ENCODE data around the gene RIPK1.
"Not testable (repeated sequence)": the region's sequence is repeated elsewhere in the genome, so short reads cannot be mapped to it uniquely, and the experiment has no call there.

Gene RIPK1

DNA sequence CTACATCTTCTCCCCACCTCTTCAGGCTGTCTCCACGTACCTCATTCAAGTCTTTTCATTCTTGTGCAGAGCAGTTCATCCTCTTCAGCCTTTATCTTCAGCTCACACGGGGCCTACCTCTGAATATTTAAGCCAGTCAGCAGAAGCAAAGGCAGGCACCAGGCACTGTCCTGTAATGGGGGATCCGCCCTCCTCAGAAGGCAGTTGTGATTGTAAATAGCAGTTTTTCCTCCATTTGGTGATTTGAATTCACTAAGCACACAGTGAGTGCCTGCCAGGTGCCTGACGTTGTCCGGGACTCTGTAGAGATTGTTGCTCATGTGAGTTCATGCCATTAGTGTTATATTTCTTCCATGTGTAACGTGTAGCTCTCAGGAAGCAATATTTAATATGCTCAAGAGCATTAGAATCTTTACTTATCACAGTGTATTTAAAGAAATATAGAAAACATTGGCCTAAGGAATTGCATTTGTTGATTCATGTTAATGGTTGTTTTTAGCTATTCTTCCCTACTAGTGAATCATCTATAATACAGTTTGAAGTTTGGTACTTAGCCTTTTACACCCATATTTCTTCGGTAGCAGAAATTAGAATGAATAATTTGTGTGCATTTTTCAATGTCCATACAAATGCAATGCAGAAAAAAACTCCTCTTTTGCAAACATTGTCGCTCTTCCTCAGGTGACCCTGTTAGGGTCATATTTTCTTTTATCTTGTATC, 68.2 kb downstream of the RIPK1 start:
- DNase-seq (ENCODE audit: low spot score), result no peak

DNA sequence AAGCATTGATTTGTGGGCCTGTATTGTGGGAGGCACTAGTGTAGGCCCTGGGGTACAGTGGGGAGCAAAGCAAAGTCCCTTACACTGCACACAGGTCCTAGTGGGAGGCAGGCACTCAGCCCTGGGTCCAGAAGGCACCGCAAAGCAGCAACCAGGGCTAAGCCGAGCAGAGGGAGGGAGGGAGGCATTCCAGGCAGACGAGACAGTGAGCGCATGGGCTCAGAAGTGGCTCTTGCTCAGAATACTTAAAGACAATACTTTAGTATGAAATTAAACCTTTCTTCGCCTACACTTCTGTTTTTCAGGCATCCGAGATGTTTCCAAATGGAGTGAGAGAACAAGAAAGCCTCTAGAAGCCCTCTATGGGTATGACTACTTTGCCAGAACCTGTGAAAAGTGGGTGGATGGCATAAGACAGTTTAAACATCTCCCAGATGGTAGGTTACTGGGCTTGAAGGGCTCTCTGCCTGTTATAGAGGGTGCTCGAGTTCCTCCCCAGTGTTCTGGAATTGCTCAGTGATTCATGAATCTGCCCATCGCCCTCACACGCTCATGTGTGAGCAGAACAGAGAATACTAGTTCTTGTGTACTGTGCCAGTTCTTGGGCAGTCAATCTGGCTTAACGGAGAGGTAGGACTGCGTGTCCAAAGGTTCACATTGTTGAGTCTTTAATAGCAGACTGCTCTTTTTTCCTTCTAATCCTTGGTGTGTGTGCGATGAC, 68.9 kb downstream of the RIPK1 start:
- DNase-seq (ENCODE audit: low spot score), result no peak

DNA sequence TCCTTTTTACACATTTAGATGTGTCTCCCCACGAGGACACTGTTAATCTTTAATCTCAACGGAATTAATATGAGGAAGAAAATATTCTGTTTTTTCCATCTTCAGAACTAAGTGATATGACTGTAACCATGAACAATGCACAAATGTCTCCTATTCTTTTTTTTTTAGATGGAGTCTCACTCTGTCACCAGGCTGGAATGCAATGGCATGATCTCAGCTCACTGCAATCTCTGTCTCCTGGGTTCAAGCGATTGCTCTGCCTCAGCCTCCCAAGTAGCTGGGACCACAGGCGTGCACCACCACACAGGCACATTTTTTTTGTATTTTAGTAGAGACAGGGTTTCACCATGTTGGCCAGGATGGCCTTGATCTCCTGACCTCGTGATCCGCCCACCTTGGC, 69.6 kb downstream of the RIPK1 start:
- DNase-seq (ENCODE audit: low spot score), result not testable (repeated sequence)

DNA sequence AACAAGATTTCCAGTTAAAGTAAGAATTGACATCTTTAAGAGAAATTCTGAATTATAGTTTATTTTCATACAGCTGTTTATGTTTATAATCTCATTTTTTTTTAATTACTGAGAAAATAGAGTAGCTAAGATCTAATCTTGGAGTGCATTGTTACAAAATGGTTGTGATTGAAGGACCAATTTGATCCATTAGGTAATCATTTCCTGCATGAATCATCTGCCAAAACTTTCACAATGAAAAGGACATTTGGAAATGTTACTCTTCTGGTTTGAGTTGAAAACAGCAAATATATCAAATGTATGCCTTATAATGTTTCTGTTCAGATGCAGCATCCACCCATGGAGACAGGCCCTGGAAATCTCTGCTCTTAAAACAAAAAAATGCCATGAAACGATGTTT, 70.0 kb downstream of the RIPK1 start:
- DNase-seq (ENCODE audit: low spot score), result peak; percentile 57

DNA sequence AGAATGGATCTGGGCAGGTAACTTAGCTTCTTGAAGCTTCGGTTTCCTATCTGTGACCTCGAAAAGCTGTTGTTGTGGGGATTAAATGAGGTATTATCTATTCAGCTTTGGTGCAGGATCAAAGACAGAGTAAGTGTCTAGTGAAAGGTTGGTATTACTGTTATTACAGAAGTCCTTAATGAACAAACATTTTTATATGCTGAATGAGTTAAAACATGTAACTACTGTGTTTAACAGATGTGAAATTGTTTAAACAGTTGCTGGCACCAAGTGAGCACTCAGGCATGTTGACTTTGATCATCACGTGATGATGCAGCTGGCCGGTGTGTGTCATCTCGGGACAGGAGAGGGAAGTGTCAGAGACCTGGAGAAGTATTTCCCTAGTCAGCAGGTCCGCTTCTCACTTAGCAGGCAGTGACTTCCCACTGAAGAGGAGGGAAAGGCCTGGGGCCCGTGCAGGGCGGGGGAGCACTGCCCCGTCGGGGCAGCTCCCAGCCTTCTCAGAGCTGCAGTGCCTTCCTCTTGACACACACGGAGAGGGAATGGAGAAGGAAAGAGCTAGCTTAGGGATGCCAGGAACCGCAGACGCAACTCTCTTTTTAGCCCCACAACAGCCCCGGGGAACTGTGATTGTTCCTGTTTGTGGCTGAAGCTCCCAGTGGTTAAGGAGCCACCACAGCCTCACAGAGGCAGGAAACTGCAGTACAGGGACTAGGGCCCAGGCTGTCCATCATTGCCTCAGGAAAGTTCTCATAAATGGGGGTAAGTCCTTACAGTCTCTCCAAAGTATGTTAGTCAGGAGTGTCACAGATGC, 71.0 kb downstream of the RIPK1 start:
- peak; percentile 32 for DNase-seq (ENCODE audit: low spot score)

DNA sequence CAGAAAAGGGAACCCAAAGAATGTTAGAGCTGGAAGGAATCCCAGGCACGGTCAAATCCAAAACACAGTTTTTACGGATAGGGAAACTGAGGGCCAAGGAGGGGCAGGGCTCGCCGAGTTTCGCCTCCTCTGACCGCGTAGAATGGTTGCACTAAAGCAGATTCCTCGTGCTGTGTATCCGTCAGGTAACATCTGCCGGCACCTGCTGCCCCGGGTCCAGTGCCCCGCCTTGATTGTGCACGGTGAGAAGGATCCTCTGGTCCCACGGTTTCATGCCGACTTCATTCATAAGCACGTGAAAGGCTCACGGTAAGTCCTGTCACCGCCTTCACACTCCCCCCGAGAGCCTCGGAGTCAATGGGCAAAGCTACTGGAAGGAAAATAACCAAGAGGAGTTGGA, 71.9 kb downstream of the RIPK1 start:
- DNase-seq (ENCODE audit: low spot score), result no peak

DNA sequence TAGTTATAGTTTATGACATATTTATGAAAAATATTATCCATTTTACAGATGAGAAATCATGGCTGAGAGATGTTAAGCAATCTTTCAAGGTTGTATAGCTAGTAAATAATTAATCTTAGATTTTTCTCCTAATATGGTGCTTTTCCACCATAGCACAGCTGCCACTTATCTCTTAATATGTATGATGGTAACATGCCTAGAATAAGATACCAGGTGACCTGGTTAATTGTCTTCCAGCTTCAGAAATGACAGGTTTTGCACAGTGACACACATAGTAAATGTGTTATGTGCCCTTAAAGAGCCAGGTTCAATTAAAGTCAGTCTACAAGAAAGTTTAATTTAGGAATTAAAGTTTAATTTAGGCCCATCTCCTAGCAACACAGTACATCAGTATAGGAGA, 74.2 kb downstream of the RIPK1 start:
- DNase-seq (ENCODE audit: low spot score), result no peak

DNA sequence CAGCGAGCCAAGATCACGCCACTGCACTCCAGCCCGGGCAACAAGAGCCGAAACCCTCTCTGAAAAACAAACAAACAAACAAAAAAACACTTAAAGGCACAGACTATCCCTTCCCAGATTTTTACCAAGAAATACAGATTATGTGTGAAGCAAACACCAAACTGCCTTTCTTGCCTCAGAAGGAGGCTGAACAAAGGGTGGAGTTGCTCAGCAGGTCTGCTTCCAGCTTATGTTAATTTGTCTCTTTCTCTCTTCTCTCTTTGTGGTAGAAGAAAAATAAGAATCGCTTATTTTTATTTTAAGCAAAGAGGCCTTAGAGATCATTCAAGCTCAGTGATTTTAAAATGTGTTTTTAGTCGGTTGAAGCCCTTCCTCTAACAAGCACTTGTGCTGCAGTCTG, 74.9 kb downstream of the RIPK1 start:
- DNase-seq (ENCODE audit: low spot score), result no peak

DNA sequence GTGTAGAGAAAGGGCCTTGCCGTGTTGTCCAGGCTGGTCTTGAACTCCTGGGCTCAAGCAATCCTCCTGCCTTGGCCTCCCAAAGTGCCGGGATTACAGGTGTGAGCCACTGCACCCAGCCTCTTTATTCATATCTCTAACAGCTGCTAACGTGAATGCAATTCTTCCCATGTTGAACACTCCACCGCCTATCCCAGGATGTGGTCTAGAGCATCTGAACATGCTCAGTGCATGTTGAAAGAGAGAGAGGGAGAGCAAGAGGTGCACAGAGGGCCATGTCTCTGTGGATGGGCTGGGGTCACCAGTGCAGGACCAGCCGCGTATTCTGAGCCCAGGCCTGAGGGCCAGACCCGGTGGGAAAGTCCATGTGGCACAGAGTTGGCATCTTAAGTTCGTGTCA, 76.3 kb downstream of the RIPK1 start:
- DNase-seq (ENCODE audit: low spot score), result no peak

DNA sequence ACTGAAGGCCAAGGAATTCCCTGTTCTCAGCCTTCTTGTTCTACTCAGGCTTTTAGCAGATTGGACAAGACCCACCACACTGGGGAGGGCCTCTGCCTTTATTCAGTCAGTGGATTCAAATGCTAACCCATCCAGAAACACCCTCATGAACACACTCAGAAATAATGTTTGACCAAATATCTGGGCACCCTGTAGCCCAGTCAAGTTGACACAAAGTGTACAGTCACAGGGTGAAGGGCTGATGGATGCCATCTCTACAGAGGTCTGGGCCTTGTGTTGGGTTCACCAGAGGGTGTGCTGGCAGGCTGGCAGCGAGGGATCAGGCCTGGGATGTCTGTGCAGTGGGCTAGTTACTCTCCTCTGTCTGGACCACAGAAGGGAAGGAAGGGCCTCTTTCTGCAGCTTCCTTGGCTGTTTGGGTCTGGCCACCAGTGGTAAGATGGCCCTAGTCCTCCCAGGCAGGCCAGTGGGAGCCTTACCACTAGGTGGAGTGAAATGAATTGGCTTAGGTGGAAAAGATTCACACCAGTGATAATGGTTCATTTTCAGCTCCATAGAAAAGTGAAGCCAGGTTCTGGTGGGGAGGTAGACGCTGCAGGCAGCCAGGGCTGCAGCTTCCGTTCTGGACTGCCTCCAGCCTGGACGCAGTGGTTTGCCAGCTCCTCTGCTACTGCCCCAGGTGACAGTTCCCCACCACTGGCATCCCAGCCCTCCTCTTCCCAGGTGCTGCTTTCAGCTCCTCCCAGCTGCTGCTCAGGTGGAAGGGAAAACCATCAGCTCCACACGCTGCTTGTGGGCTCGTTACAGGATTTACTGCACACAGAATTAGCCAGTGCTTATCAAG, 79.8 kb downstream of the RIPK1 start:
- no peak for DNase-seq (ENCODE audit: low spot score)

DNA sequence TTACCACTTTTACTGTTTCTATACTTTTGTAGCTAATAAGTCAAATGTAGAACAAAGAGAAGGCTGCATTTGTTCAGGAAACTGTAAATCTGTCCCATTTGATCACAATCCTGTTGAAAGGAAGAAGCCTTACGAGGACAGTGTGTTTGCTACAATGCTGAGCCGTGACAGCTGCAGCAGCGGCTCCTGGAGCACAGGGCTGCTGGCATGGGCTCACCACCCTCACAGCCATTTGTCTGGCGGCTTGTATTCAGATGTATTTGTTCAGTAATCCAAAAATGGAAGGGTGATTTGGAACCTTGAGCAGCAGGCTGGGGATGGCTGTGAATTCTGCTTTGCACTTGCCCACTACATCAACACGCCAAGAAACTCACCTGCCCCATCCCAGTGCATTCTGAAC, 83.4 kb downstream of the RIPK1 start:
- DNase-seq (ENCODE audit: low spot score), result no peak

DNA sequence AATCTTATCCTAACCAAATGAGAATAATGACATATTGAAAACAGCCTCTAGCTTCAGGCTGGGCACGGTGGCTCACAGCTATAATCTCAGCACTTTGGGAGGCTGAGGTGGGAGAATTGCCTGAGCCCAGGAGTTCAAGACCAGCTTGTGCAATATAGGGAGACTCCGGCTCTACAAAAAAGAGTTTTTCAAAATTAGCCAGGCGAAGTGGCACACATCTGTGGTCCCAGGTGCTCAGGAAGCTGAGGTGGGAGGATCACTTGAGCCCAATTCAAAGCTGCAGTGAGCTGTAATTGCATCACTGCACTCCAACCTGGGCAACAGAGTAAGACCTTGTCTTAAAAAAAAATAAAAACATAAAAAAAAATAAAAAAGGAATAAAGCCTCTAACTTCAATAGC, 84.4 kb downstream of the RIPK1 start:
- DNase-seq (ENCODE audit: low spot score), result no peak

DNA sequence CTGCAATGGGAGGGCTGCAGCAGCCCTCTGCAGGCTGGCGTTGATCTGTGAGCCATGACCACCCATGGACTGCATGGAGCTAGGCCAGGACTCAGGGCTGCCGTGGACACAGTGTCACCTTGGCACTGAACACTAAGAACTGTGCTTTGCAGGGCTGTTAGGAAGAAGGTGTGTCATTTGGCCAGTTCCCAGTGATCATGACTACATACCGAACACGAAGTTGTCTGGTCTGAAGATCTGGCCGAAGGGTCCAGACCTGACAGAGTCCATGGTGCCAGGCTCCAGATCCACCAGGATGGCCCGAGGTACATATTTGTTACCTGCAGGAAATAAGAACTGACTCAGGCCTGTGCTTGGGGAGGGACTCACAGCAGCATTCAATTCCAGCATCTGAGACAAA, 87.1 kb downstream of the RIPK1 start:
- DNase-seq (ENCODE audit: low spot score), result not testable (repeated sequence)

DNA sequence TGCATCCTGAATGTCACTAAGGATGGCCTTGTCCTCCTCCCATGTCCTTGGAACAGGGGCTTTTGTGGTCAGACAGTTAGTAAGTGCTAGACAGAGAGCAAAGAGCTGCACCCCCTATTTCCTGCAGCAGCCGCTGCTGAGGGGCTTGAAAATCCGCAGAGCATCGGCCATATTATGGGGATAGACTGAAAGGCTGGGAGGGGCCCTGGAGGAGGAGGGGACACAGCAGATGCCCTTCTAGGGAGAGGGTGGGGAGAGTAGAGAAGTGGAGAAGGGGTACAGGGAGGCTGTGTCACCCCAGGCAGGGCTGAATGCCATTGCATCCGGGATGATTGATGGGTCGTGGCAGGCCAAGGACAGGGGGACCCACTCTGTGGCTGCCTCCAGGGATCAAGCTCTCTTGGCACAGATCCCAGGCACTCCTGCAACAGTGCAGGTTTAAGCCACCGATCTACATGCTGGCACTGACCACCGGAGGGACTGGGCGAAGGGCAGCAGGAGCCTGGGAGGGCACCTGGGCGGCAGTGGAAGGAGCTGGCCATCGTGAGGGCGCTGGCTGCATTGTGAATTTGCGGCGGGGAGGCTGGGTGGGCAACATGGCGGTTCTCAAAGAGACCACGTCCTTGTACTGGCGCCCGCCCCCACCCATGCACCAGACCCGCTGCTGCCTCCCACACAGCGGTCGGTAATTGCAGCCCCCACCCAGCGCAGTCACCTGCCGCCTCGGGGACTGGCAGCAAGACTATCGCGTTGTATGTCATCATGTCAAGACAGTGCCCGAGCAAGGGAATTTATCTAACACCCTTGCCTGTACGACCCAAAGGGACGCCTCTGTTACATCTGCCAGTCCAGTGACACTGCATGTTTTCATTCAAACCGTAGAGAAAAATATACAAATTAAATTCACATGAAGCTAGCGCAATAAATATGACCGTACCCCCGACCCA, 88.2 kb downstream of the RIPK1 start:
- DNase-seq (ENCODE audit: low spot score), result peak; percentile 27

DNA sequence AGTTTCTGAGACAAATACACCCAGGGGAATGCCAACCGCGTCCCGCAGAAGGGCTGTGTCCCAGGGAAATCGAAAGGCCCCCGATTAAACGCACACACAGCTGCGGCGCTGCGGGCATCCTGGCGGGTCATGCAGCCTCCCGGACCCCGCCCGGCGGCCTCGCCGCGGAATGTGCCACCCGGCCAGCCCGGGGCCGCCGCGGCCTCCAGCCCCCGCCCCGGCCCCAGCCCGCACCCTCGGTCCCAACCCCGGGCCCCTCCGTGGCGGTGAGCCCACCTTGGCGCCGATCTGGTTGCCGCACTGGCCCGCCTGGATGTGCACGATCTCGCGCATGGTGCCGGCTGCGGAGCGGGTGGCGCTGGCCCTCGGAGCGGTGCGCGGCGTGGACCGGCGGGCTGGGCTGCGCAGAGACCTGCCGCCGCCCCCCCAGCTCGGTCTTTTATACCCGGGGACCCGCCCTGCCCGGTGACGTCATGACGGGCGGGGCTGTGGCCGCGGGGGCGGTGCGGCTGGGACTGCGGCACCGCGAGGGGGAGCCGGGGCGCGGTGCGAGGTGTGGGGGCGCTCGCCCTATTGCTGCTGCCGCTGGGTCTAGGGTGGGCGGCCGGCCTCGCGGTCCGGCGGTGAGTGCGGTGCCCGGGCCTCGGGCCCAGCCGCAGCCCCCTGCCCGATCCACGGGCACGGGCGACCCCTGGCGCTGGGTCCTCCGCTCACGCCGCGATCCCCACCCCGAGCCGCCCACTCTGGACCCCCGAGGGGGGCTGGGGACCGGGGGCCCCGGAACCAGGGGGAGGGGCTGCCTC, 89.0 kb downstream of the RIPK1 start, which contains the start of gene TUBB2A:
Gene TUBB2A, minus strand, starts transcription at position 414 of the 803 bp plus-strand sequence. Its CDS starts 81 bp downstream, at position 333.
- peak; percentile 99 for DNase-seq (ENCODE audit: low spot score)

DNA sequence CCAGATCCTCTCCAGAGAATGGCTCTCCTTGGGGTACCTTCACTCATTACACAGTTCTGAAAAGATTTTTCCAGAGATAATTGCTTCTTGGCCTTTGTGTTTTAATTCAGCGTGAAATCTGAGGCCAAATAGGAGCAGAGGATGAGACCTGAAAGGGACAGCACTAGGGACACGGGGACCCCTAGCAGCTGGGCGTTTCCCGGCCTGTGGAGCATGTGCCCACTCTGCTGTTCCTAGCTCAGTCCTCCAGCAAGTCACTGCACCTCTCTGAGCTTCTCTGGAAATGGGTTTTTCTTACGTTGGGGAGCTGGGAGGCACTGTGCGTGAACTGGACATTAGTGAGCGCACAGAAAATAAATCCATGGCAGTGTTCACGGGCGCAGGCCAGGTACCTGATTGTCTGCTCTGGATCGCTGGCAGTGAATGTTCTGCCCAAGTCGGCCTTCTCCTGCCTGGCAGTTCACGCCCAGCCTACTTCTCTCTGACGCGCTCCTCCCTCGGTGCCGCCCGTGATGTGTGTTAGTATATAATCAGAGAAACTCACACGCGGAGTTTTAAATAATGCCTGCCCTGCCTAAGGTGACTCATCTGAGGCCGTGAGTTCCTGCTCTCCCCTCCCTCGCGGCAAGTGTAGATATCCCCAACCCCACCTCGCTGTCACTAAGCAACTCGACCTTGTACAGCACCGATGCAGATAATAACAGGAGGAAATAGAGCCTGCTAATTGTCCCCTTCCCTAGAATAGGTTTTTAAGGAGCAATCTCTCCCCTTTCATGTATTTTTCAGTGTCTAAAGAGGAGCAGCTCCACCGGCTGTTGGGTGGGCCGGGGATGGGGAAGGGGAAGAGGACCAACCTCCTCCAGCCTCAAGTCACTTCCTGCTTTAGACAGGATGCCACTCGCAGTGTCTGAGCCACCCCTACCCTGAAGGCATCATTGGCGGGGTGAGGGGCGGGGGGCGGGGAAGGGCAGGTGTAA, 91.8 kb downstream of the RIPK1 start:
- DNase-seq (ENCODE audit: low spot score), result no peak

DNA sequence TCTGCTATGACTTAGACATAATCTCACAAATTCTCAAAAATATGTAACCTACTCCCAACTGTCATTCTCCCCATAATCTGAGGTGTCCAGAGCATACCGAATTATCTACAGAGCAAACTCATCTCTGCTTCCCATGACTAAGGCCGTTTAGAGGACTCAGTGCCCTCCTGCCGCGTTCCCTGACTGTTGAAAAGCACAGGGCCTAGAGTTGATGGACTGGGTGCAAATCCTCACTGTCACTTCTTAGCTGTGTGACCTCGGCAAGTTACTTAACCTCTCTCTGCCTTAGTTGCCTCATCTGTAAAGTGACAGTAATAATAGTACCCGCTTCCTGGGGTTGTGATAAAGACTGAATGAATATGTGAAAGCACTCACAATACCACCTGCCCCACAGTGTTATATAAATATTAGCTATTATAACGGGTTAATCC, 93.8 kb downstream of the RIPK1 start:
- DNase-seq (ENCODE audit: low spot score), result no peak

DNA sequence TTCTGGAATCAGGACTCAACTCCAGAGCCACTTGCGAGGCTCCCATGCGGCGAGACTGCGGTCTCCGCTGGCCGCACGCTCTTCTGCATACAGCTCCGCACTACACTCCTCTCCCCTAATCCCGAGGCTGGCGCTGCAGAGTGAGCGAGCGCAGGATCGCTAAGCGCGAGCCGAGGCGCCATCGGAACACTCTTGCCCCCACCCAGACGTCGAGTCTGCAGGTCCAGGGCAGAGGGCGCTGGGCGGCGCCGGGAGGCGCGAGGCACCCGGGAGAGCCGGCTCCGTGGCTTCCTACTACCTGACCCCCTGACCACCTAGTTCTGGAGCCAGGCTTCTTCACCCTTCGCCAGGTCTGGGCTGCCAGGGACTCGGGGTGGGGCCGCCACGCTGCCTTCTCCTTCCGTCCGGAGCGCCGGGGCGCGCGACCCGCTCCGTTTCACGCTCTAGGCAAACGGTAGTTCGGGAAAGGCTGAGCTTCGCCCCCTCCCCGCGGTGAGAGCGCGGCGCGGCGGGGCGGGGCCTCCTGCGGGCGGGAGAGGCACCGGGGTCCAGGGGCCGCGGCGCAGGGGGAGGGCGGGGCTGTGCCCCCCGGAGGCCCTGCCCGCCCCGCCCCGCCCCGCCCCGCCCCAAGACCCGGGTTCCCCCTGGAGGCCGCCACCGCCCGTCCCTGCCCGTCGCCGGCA, 94.4 kb downstream of the RIPK1 start:
- peak; percentile 93 for DNase-seq (ENCODE audit: low spot score)

Data from GM03348 (cell line).